NCI-H748 (cell line): Measurements from ENCODE around the gene CYB5A.
A peak's percentile ranks its signal among the peaks of the same experiment; 100 is the strongest.

ENCODE experiments used
- DNase-seq: peaks from one replicate; lab custom pipeline; 2025; ENCODE audit not compliant: unreplicated experiment; lab: John Stamatoyannopoulos, UW

Gene CYB5A

GRCh38 chr18:74278058-74278457 lies 13.7 kb downstream of the CYB5A start:
- no peak for DNase-seq

GRCh38 chr18:74277296-74277695 lies 14.5 kb downstream of the CYB5A start:
- no peak for DNase-seq

- DNase-seq: no peak
These were observed 15.2 kb downstream of the CYB5A start for GRCh38 chr18:74276609-74277008.

GRCh38 chr18:74275736-74276135 lies 16.0 kb downstream of the CYB5A start:
- no peak for DNase-seq

- no peak for DNase-seq
These were observed 17.1 kb downstream of the CYB5A start for GRCh38 chr18:74274700-74275099.

GRCh38 chr18:74273394-74273793 lies 18.4 kb downstream of the CYB5A start:
- peak; percentile 89 for DNase-seq

- DNase-seq: no peak
These were observed 20.1 kb downstream of the CYB5A start for GRCh38 chr18:74271635-74272034.

- DNase-seq: no peak
These were observed 22.7 kb downstream of the CYB5A start for GRCh38 chr18:74268933-74269620.

- no peak for DNase-seq
These were observed 23.6 kb downstream of the CYB5A start for GRCh38 chr18:74268175-74268574.

GRCh38 chr18:74266161-74266560 lies 25.6 kb downstream of the CYB5A start:
- no peak for DNase-seq

- no peak for DNase-seq
These were observed 26.1 kb downstream of the CYB5A start for GRCh38 chr18:74265546-74266098.

GRCh38 chr18:74264303-74265020 lies 27.3 kb downstream of the CYB5A start:
- no peak for DNase-seq

- no peak for DNase-seq
These were observed 30.6 kb downstream of the CYB5A start for GRCh38 chr18:74261053-74261713.

GRCh38 chr18:74259347-74259746 lies 32.4 kb downstream of the CYB5A start:
- DNase-seq: no peak

GRCh38 chr18:74257083-74257482 lies 34.7 kb downstream of the CYB5A start:
- no peak for DNase-seq

GRCh38 chr18:74256190-74256589 lies 35.6 kb downstream of the CYB5A start:
- DNase-seq: no peak

- no peak for DNase-seq
These were observed 36.6 kb downstream of the CYB5A start for GRCh38 chr18:74255131-74255616.

- DNase-seq: no peak
These were observed 39.7 kb downstream of the CYB5A start for GRCh38 chr18:74252039-74252395.

- DNase-seq: no peak
These were observed 40.3 kb downstream of the CYB5A start for GRCh38 chr18:74251297-74252038.

GRCh38 chr18:74250131-74250530 lies 41.6 kb downstream of the CYB5A start:
- no peak for DNase-seq
